Loucy (cell line): Measurements from ENCODE around the gene SRC.

Source experiments
- CTCF ChIP-seq: fragments of 200-600 bp; sonication (generic); conservative IDR thresholded peaks from 2 replicates; pipeline ENCODE4 v1.5.1; 2014; ENCODE audit warnings: mild to moderate bottlenecking, antibody characterized with exemption, low read length
- EZH2phosphoT487 ChIP-seq: fragments of 200-600 bp; IDR thresholded peaks from 2 replicates; pipeline ENCODE4 v1.6.1; 2018; ENCODE audit warnings: antibody characterized with exemption, mild to moderate bottlenecking, moderate library complexity, borderline replicate concordance

- TF ChIP-seq CTCF = no peak
- no peak for TF ChIP-seq EZH2phosphoT487
Observed at GRCh38 chr20:37364013-37364926, 18.3 kb downstream of the SRC start.
